ENCODE data around the gene ASPHD2.

DNA sequence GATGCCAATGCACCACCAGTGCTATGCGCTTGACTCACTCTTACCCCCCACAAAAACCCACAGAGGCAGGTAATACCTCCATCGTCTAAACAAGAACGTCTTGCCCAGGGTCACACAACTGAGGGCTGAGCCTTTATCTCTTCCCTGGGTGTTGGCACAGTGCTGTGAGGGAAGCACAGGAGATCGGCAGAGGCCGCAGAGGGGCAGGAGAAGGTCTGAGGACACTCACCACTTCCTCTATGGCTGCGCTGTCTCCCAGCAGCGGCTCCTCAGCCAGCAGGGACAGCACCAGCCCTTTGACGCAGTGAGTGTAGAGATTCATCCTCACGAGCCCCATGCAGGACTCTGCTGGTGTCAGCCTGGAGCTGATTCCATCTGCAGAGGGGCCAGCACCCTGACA lies 34.6 kb downstream of the ASPHD2 start:
- TF ChIP-seq EZH2 (IDR thresholded peaks at IDR 0.05; ENCODE audit: borderline replicate concordance, low read depth, low read length, severe bottlenecking): no peak
- TF ChIP-seq, protein P1, sequence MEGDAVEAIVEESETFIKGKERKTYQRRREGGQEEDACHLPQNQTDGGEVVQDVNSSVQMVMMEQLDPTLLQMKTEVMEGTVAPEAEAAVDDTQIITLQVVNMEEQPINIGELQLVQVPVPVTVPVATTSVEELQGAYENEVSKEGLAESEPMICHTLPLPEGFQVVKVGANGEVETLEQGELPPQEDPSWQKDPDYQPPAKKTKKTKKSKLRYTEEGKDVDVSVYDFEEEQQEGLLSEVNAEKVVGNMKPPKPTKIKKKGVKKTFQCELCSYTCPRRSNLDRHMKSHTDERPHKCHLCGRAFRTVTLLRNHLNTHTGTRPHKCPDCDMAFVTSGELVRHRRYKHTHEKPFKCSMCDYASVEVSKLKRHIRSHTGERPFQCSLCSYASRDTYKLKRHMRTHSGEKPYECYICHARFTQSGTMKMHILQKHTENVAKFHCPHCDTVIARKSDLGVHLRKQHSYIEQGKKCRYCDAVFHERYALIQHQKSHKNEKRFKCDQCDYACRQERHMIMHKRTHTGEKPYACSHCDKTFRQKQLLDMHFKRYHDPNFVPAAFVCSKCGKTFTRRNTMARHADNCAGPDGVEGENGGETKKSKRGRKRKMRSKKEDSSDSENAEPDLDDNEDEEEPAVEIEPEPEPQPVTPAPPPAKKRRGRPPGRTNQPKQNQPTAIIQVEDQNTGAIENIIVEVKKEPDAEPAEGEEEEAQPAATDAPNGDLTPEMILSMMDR (IDR thresholded peaks at IDR 0.05; ENCODE audit: borderline replicate concordance, extremely low read depth, low read length, poor library complexity, severe bottlenecking): no peak
